Measurements from ENCODE around the gene PPP2R3B. TPM values are rescaled to one million over a fixed set of nuclear protein-coding genes. Genes with fewer than 3 reads are reported as not detected.
"Not testable (repeated sequence)": the region's sequence is repeated elsewhere in the genome, so short reads cannot be mapped to it uniquely, and the experiment has no call there.

The PPP2R3B gene
- total RNA-seq, 4 donors from 2014 or later: 9.7 to 15.2 (median 12.3) TPM

DNA sequence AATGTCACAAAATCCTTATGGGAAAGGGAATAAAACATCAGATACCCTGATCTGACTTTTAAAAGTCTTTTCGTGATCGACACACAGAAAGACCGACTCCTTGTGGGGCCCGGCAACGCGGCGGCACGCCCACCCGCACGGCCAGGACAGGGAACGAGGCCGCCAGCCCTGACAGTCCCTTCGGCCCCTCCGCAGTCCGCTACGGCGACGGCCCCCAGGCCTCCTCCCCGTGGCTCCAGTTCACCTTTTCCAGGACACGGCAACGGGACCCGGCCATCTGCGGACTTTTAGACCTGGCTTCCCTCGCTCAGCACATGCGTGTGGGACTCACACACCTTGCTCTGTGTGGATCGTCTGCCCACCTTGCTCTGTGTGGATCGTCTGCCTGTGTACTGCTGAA is 34.5 kb downstream of the PPP2R3B start:
- DNase-seq: no peak
- TF ChIP-seq, protein P1, sequence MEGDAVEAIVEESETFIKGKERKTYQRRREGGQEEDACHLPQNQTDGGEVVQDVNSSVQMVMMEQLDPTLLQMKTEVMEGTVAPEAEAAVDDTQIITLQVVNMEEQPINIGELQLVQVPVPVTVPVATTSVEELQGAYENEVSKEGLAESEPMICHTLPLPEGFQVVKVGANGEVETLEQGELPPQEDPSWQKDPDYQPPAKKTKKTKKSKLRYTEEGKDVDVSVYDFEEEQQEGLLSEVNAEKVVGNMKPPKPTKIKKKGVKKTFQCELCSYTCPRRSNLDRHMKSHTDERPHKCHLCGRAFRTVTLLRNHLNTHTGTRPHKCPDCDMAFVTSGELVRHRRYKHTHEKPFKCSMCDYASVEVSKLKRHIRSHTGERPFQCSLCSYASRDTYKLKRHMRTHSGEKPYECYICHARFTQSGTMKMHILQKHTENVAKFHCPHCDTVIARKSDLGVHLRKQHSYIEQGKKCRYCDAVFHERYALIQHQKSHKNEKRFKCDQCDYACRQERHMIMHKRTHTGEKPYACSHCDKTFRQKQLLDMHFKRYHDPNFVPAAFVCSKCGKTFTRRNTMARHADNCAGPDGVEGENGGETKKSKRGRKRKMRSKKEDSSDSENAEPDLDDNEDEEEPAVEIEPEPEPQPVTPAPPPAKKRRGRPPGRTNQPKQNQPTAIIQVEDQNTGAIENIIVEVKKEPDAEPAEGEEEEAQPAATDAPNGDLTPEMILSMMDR (IDR thresholded peaks at IDR 0.05): no peak
- no peak for TF ChIP-seq POLR2A (IDR thresholded peaks at IDR 0.05)
- no peaks in the 10 kb centered on the region for H3K27me3 ChIP-seq
- H3K27ac ChIP-seq: no peak overlapping the region
- no peaks in the 10 kb centered on the region for H3K36me3 ChIP-seq
- H3K4me3 ChIP-seq (replicated peaks in 1 of 3): no peak overlapping the region
- intact Hi-C loops (cut with DNase I): no loop called here
- no peaks in the 10 kb centered on the region for H3K9me3 ChIP-seq
- no peaks in the 10 kb centered on the region for H3K4me1 ChIP-seq
- 96 to 97% methylated on average over 26 to 27 of the region's 27 CpGs for WGBS, 2 donors

DNA sequence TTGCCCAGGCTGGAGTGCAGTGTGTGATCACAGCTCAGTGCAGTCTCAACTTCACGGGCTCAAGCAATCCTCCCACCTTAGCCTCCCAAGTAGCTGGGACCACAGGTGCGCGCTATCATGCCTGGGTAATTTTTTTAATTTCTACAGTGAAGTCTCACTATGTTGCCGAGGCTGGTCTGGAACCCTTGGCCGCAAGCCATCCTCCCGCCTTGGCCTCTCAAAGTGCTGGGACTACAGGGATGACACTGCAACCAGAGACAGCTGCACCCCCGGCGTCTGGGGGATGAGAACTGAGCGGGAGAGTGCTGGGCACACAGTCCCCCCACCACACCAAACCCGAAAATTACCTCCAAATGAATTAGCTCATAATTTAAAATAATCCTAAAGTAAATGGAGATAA is 35.0 kb downstream of the PPP2R3B start:
- Histone ChIP-seq H3K4me1 (no peaks in the 10 kb centered on the region), H3K27me3 (no peaks in the 10 kb centered on the region), H3K4me3 (replicated peaks in 1 of 3) (no peak overlapping the region), H3K9me3 (no peaks in the 10 kb centered on the region), H3K27ac (no peak overlapping the region), H3K36me3 (no peaks in the 10 kb centered on the region)
- intact Hi-C loops (cut with DNase I): no loop called here
- TF ChIP-seq, protein P1 (IDR thresholded peaks at IDR 0.05): no peak
- TF ChIP-seq POLR2A (IDR thresholded peaks at IDR 0.05): no peak
- DNase-seq: no peak
- 94 to 95% methylated on average over 10 of the region's 10 CpGs for WGBS, 2 donors

DNA sequence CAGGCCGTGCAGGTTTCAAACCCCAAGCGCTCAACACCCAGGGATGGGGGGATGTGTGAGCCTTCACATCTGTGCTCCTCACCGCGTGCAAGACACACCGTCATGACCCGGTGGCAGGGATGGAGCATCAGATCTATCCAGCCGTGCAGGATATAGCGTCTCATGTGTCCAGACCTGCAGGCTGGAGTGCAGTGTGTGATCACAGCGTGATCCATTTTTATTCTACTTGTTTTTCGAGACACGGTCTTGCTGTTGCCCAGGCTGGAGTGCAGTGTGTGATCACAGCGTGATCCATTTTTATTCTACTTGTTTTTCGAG is 35.4 kb downstream of the PPP2R3B start:
- DNase-seq; H3K9me3 ChIP-seq; H3K4me1 ChIP-seq; H3K4me3 ChIP-seq (replicated peaks in 1 of 3); H3K36me3 ChIP-seq; intact Hi-C loops (cut with DNase I); H3K27me3 ChIP-seq; H3K27ac ChIP-seq: not testable (repeated sequence)
- WGBS, 2 donors: 95 to 96% methylated on average over 13 of the region's 13 CpGs

DNA sequence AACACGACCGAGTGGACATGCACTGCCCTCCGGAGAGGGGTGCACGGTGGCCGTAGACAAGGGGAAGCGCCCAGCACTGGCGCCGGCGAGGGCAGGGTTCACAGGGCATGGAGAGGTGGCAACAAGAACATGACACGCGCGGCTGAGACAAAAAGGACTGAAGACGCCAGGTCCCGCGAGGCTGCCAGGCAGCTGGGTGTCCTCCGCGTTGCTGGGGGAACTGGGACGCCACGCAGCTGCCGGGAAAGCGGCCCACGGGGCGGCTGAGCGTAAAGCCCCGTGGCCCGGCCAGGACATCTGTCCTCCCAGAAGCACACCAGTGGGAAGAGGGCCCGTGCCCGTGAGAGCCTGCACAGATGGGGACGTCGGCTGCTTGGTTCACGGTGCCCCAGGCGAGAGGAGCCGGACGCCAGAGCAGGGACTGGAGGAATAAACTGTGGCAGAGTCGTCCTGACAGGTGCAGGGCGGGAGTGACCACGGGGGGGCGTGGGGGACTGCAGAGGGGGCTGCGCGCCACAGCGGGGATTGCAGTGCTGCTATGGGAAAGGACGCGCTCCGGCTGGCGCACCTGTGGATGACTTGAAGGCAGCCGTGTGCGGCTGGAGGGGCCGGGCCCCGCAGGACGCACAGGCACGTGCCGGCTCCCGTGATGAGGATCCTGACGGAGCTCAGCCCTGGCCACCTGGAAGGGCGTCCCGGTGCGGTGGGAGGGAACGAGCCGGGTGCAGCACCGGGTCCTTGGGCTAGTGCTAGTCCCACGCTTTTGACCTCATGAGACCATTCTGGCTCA is 36.0 kb downstream of the PPP2R3B start:
- 93 to 95% methylated on average over 40 to 58 of the region's 61 CpGs for WGBS, 2 donors
- H3K27me3 ChIP-seq: no peaks in the 10 kb centered on the region
- H3K36me3 ChIP-seq: no peaks in the 10 kb centered on the region
- H3K27ac ChIP-seq: no peak overlapping the region
- intact Hi-C loops (cut with DNase I): no loop called here
- no peaks in the 10 kb centered on the region for H3K9me3 ChIP-seq
- H3K4me1 ChIP-seq: no peaks in the 10 kb centered on the region
- no peak overlapping the region for H3K4me3 ChIP-seq (replicated peaks in 1 of 3)
- TF ChIP-seq POLR2A (IDR thresholded peaks at IDR 0.05): no peak
- TF ChIP-seq, protein P1 (IDR thresholded peaks at IDR 0.05): no peak
- DNase-seq: no peak

DNA sequence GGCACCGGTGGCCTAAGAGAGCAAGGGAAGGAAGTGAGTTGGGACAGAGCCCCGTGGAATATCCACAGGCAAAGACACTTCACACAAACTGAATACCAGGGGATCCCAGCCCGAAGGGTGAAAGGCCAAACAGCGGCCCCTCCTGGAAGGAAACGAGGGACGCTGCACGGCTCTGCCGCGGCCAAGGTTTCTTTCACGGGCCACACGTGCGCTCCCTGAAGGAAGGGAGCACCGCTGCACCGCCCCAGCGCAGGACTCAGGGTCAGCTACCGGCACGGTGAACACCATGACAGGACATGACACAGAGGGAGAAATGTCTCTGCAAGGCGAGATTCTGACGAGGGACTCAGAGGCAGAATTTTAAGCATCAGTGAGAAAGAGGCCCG is 36.6 kb downstream of the PPP2R3B start:
- Histone ChIP-seq H3K27me3 (no peaks in the 10 kb centered on the region), H3K4me1 (no peaks in the 10 kb centered on the region), H3K4me3 (replicated peaks in 1 of 3) (no peak overlapping the region), H3K9me3 (no peaks in the 10 kb centered on the region), H3K36me3 (no peaks in the 10 kb centered on the region), H3K27ac (no peak overlapping the region)
- 83 to 87% methylated on average over 18 to 20 of the region's 20 CpGs for WGBS, 2 donors
- TF ChIP-seq, protein P1 (IDR thresholded peaks at IDR 0.05): no peak
- no peak for TF ChIP-seq POLR2A (IDR thresholded peaks at IDR 0.05)
- no peak for DNase-seq
- intact Hi-C loops (cut with DNase I): no loop called here
